Measurements from ENCODE around the gene SCD5.

The SCD5 gene

GRCh38 chr4:82792912-82793649, 5.5 kb downstream of the SCD5 start:
- DNase-seq, result no peak

- DNase-seq, result no peak
Observed at GRCh38 chr4:82791179-82791578, 7.4 kb downstream of the SCD5 start.

GRCh38 chr4:82790060-82790660, 8.4 kb downstream of the SCD5 start:
- DNase-seq, result no peak

GRCh38 chr4:82789025-82789776, 9.4 kb downstream of the SCD5 start:
- no peak for DNase-seq

- no peak for DNase-seq
Observed at GRCh38 chr4:82787342-82787741, 11.3 kb downstream of the SCD5 start.

GRCh38 chr4:82786828-82787227, 11.8 kb downstream of the SCD5 start:
- DNase-seq, result no peak

GRCh38 chr4:82785611-82786400, 12.8 kb downstream of the SCD5 start:
- DNase-seq, result no peak

GRCh38 chr4:82784681-82785610, 13.7 kb downstream of the SCD5 start:
- no peak for DNase-seq

GRCh38 chr4:82782626-82783345, 15.8 kb downstream of the SCD5 start:
- DNase-seq, result no peak

- DNase-seq, result no peak
Observed at GRCh38 chr4:82780752-82781231, 17.8 kb downstream of the SCD5 start.

GRCh38 chr4:82780170-82780751, 18.3 kb downstream of the SCD5 start:
- DNase-seq, result no peak

GRCh38 chr4:82779032-82779431, 19.6 kb downstream of the SCD5 start:
- DNase-seq, result no peak

GRCh38 chr4:82777857-82778525, 20.6 kb downstream of the SCD5 start:
- no peak for DNase-seq

GRCh38 chr4:82776925-82777542, 21.6 kb downstream of the SCD5 start:
- DNase-seq, result no peak

GRCh38 chr4:82775243-82775642, 23.4 kb downstream of the SCD5 start:
- DNase-seq, result no peak

- DNase-seq, result no peak
Observed at GRCh38 chr4:82774711-82775171, 23.9 kb downstream of the SCD5 start.

GRCh38 chr4:82773057-82773456, 25.5 kb downstream of the SCD5 start:
- no peak for DNase-seq

GRCh38 chr4:82770607-82771006, 28.0 kb downstream of the SCD5 start:
- no peak for DNase-seq

- DNase-seq, result no peak
Observed at GRCh38 chr4:82765134-82765533, 33.5 kb downstream of the SCD5 start.

- DNase-seq, result no peak
Observed at GRCh38 chr4:82761229-82761628, 37.4 kb downstream of the SCD5 start.
